Measurements from ENCODE around the gene UBTD1.

DNA sequence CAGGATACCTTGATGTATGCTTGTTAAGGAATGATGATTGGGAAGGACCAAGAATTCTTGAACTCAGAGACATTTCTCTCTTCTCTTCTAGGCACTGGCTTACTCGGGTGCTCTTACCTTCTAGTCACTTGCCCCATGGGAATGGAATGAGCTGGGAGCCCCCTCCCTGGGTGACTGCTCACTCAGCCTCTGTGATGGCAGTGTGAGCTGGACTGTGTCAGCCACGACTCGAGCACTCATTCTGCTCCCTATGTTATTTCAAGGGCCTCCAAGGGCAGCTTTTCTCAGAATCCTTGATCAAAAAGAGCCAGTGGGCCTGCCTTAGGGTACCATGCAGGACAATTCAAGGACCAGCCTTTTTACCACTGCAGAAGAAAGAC, 42.0 kb upstream of the UBTD1 start:
- TF ChIP-seq CTCF (IDR thresholded peaks at IDR 0.05) (no peak), ZFX (IDR thresholded peaks at IDR 0.05; ENCODE audit: borderline replicate concordance) (no peak)

Data from 22Rv1 (cell line).